ENCODE results near the gene SSBP4. TPM values are rescaled to one million over a fixed set of nuclear protein-coding genes. Genes with fewer than 3 reads are reported as not detected.

SSBP4 gene
- total and polyA plus RNA-seq, 2 of the 4 experiments (the other 2 are of a cell fraction) = 14.9 to 39.7 TPM

DNA sequence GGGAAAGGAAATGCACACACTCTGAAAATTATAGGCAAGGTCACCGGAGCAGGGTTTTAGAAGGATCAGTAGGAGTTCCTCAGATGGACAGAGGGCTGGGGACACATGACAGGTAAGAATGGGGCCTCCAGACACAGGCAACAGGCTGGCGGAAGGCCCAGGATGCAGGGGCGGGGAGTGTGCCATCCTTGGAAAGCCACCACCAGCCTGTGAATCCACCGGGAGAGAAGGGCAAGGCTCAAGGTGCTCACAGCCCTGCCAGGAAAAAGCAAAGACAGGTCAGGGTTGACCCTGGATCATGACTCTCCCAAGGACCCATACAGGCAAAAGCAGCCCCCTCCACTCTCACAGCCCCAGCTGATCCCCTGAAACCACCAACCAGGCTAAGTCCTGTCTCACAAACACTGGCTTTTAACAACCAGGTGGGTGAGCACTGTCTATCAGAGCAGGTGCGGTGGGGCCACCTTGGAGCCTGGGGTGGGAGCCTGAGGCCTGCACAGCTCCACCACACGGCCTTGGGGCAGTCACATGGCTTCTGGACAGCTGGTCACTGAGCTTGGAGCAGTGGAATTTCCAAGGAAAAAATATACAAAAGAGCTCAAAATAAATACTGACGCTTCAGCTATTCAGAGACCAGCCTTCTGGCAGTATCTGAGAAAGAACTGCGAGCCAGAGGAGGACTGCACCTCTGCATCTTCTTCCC is 54.0 kb downstream of the SSBP4 start:
- CTCF ChIA-PET = interaction anchor here (0.9 to 1.3 kb wide), 2 partner anchors 10 to 47 kb away, joined by 3 read pairs; no protein-coding TSS in a partner anchor
- Histone ChIP-seq H3K4ac (ENCODE audit: low read depth, low read length) (peak overlapping the region; percentile 65), H3K4me1 (ENCODE audit: control insufficient read depth, insufficient read depth, low read length) (peaks cover 18% of the 10 kb centered on the region), H2AK5ac (ENCODE audit: low read depth, low read length) (peak overlapping the region; percentile 43; the same call in 1 of the 2 replicates), H3K9me3 (ENCODE audit: control insufficient read depth, insufficient read depth, low read length) (no peaks in the 10 kb centered on the region), H3K79me1 (ENCODE audit: low read depth in 1 of 2, low read length in 2 of 2) (peaks cover 36 to 95% of the 10 kb centered on the region in 2 experiments), H2BK20ac (ENCODE audit: low read depth, low read length) (no peak overlapping the region), H3K4me2 (ENCODE audit: low read depth, low read length) (peak overlapping the region; percentile 16; the same call in 1 of the 2 replicates), H3K14ac (replicated peaks; ENCODE audit: low read depth, low read length) (peak overlapping the region; percentile 30; the same call in 1 of the 2 replicates), H3K23ac (ENCODE audit: low read depth, low read length) (no peak overlapping the region), H2AFZ (replicated peaks; ENCODE audit: low read length, poor library complexity) (no peak overlapping the region), H3K36me3 (ENCODE audit: control insufficient read depth, insufficient read depth, low read length) (peaks cover 13% of the 10 kb centered on the region; the same call in 1 of the 2 replicates), H3K56ac (ENCODE audit: extremely low read depth, insufficient read depth, low read length) (no peak overlapping the region), H2BK15ac (ENCODE audit: low read depth, low read length) (no peak overlapping the region; the same call in 2 of the 3 replicates), H4K20me1 (ENCODE audit: insufficient read depth, low read length) (peaks cover 68% of the 10 kb centered on the region), H3K27ac (ENCODE audit: insufficient read depth, low read length) (no peak overlapping the region; the same call in 1 of the 2 replicates), H2AK9ac (replicated peaks; ENCODE audit: low read depth, low read length, poor library complexity) (no peak overlapping the region), H3K4me3 (ENCODE audit: insufficient read depth, low read depth, low read length) (no peak overlapping the region), H4K8ac (ENCODE audit: low read depth in 2 of 2, low read length in 2 of 2) (peak overlapping the region in 1 of 2 experiments; percentile 22; a peak in 1 of 4 replicates), H3K18ac (ENCODE audit: low read depth, low read length) (no peak overlapping the region), H4K5ac (ENCODE audit: low read depth, low read length) (no peak overlapping the region), H3K9ac (ENCODE audit: low read depth, low read length) (no peak overlapping the region), H2BK5ac (ENCODE audit: low read depth, low read length, poor library complexity, severe bottlenecking) (no peak overlapping the region), H3K9me1 (ENCODE audit: insufficient read depth, low read length) (peaks cover 21% of the 10 kb centered on the region), H4K91ac (ENCODE audit: insufficient read depth, low read depth, low read length) (no peak overlapping the region; the same call in 1 of the 2 replicates), H3K27me3 (ENCODE audit: control insufficient read depth, insufficient read depth, low read length) (no peaks in the 10 kb centered on the region), H2BK120ac (ENCODE audit: low read depth, low read length) (peak overlapping the region; percentile 63; the same call in 1 of the 2 replicates)
- in situ Hi-C loops (cut with MboI; ENCODE audit: low sequenced_read_pairs) = no loop called here
- peak; percentile 58 for DNase-seq
- no TSS peak for BruUV-seq (replicated peaks)
- intact Hi-C loops (cut with micrococcal nuclease) = no loop called here
- 80% methylated on average over 5 of the region's 8 CpGs; no CpG with 5 or more reads in 1 of the 2 experiments for WGBS, 2 experiments (ENCODE audit: extremely low coverage in 2 of 2, insufficient read length in 1 of 2)
- POLR2A ChIA-PET (ENCODE audit: unreplicated experiment) = no interaction called here
- TF ChIP-seq RAD21 (IDR thresholded peaks at IDR 0.05; ENCODE audit: low read length) (0 out of 2 replicates have a peak, but pooled peaks have one; percentile 1), NFE2L2 (IDR thresholded peaks at IDR 0.05; ENCODE audit: low read depth, low read length) (no peak), CEBPB (IDR thresholded peaks at IDR 0.05; ENCODE audit: low read depth, low read length) (no peak), USF2 (IDR thresholded peaks at IDR 0.05; ENCODE audit: low read depth, low read length) (peak; percentile 74), MAZ (IDR thresholded peaks at IDR 0.05; ENCODE audit: borderline replicate concordance, low read depth, low read length) (no peak)
- ATAC-seq (ENCODE audit: low read depth) = peak; percentile 82
- dilution Hi-C loops (cut with HindIII; ENCODE audit: low sequenced_read_pairs, unreplicated experiment) = no loop called here
